Calu3 (cell line): ENCODE measurements around the gene S1PR1. TPM values are rescaled to one million over a fixed set of nuclear protein-coding genes. Genes with fewer than 3 reads are reported as not detected.

Source experiments
- BruUV-seq: library from RNA; stranded (reverse); fragments of 400-500 nt; replicated peaks from 2 replicates; lab custom pipeline; 2021; lab: Mats Ljungman, UMichigan
- CTCF ChIA-PET: fragments of 300-600 bp; sonication (Branson Sonifier 250); formaldehyde crosslinking; loops from one replicate; lab custom pipeline; 2022; ENCODE audit warnings: antibody characterized with exemption; lab: Charles Lee
- DNase-seq: peaks from one replicate; pipeline ENCODE4 v3.0.0; 2022
- H3K27ac Mint-ChIP-seq: one replicate; pipeline ENCODE4 v1.8.0; 2022; ENCODE audit warnings: mixed read lengths; ENCODE audit not compliant: unreplicated experiment
- H3K27me3 Mint-ChIP-seq: one replicate; pipeline ENCODE4 v1.8.0; 2022; ENCODE audit warnings: mixed read lengths; ENCODE audit not compliant: unreplicated experiment
- H3K36me3 Mint-ChIP-seq: one replicate; pipeline ENCODE4 v1.8.0; 2022; ENCODE audit warnings: mild to moderate bottlenecking, moderate library complexity, mixed read lengths; ENCODE audit not compliant: insufficient read depth, unreplicated experiment
- H3K4me1 Mint-ChIP-seq: one replicate; pipeline ENCODE4 v1.8.0; 2022; ENCODE audit warnings: mild to moderate bottlenecking, low read depth, mixed read lengths; ENCODE audit not compliant: unreplicated experiment
- H3K4me3 Mint-ChIP-seq: one replicate; pipeline ENCODE4 v1.8.0; 2022; ENCODE audit warnings: mild to moderate bottlenecking, low read depth, moderate library complexity, mixed read lengths; ENCODE audit not compliant: unreplicated experiment
- H3K9me3 Mint-ChIP-seq: one replicate; pipeline ENCODE4 v1.8.0; 2022; ENCODE audit warnings: low read depth, mixed read lengths; ENCODE audit not compliant: unreplicated experiment
- intact Hi-C: fragments of 100-400 bp; cut with micrococcal nuclease; formaldehyde crosslinking; loops from one replicate; pipeline ENCODE4 v1.10.0; 2022; ENCODE audit not compliant: unreplicated experiment
- total RNA-seq: library from RNA; stranded (reverse); gene quantifications from 2 replicates; pipeline ENCODE4 v1.2.3, GENCODE V29; 2022
- TF ChIP-seq, protein P1 (sequence below): fragments of 200-600 bp; IDR thresholded peaks from one replicate; pipeline ENCODE4 v1.8.0; 2022; ENCODE audit warnings: antibody characterized with exemption; ENCODE audit not compliant: unreplicated experiment

The S1PR1 gene
- total RNA-seq, 1 experiment from 2014 or later, result not detected

DNA sequence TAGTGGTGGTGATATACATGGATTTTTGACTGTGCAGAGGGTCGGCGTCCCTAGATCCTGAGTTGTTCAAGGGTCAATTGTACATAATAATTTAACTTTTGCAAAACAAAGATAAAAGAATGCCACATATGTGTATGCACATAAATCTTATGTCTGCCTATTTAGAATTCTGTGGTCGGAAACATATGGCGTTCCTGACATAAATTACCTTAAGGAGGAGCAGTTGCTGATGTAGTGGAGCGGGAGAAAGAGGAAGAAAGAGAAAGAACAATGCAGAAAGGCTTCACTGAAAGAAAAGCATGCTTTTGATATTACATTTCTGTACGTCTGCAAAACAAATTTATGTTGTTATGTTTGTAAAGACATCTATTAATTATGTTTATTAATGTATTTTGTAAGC lies 40.0 kb downstream of the S1PR1 start:
- Mint-ChIP-seq H3K36me3 (no peaks in the 10 kb centered on the region), H3K27ac (no peak overlapping the region), H3K4me3 (no peak overlapping the region), H3K4me1 (no peaks in the 10 kb centered on the region), H3K27me3 (peaks cover 35% of the 10 kb centered on the region), H3K9me3 (no peaks in the 10 kb centered on the region)
- DNase-seq, result no peak
- no TSS peak for BruUV-seq
- CTCF ChIA-PET, result no interaction called here
- TF ChIP-seq, protein P1, sequence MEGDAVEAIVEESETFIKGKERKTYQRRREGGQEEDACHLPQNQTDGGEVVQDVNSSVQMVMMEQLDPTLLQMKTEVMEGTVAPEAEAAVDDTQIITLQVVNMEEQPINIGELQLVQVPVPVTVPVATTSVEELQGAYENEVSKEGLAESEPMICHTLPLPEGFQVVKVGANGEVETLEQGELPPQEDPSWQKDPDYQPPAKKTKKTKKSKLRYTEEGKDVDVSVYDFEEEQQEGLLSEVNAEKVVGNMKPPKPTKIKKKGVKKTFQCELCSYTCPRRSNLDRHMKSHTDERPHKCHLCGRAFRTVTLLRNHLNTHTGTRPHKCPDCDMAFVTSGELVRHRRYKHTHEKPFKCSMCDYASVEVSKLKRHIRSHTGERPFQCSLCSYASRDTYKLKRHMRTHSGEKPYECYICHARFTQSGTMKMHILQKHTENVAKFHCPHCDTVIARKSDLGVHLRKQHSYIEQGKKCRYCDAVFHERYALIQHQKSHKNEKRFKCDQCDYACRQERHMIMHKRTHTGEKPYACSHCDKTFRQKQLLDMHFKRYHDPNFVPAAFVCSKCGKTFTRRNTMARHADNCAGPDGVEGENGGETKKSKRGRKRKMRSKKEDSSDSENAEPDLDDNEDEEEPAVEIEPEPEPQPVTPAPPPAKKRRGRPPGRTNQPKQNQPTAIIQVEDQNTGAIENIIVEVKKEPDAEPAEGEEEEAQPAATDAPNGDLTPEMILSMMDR, result no peak
- intact Hi-C loops, result no loop called here

DNA sequence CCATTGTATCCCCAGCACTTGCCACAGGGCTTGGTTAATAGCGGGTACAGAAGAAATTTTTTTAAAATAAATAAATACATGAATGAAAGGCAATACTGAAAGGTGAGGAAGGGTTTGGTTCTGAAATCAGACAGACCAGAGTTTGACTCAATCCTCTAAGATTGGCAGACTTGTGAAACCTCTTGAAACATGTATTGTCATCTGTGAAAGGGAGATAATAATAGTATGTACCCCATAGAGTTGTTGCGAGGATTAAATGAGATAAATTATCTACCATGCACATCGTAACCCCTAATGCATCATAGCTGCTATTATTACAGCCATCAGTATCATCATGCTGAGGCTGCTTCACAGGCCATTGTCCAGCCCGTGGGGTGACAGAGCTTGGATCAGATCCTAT lies 41.4 kb downstream of the S1PR1 start:
- CTCF ChIA-PET, result interaction anchor here (0.6 kb wide), 1 partner anchor 42 kb away, joined by 18 read pairs; no protein-coding TSS in a partner anchor
- intact Hi-C loops, result no loop called here
- TF ChIP-seq, protein P1, result no peak
- no peak overlapping the region for H3K4me3 Mint-ChIP-seq
- H3K27ac Mint-ChIP-seq, result no peak overlapping the region
- no peak for DNase-seq
- no peaks in the 10 kb centered on the region for H3K36me3 Mint-ChIP-seq
- H3K9me3 Mint-ChIP-seq, result no peaks in the 10 kb centered on the region
- BruUV-seq, result no TSS peak
- H3K27me3 Mint-ChIP-seq, result peaks cover 49% of the 10 kb centered on the region
- H3K4me1 Mint-ChIP-seq, result no peaks in the 10 kb centered on the region

GRCh38 chr1:101278845-101279244 lies 42.0 kb downstream of the S1PR1 start:
- H3K27me3 Mint-ChIP-seq, result peaks cover 51% of the 10 kb centered on the region
- no peaks in the 10 kb centered on the region for H3K4me1 Mint-ChIP-seq
- no peaks in the 10 kb centered on the region for H3K9me3 Mint-ChIP-seq
- CTCF ChIA-PET, result interaction anchor here (0.6 kb wide), 1 partner anchor 43 kb away, joined by 18 read pairs; no protein-coding TSS in a partner anchor
- BruUV-seq, result no TSS peak
- DNase-seq, result no peak
- H3K36me3 Mint-ChIP-seq, result no peaks in the 10 kb centered on the region
- TF ChIP-seq, protein P1, result no peak
- H3K4me3 Mint-ChIP-seq, result no peak overlapping the region
- intact Hi-C loops, result no loop called here
- H3K27ac Mint-ChIP-seq, result no peak overlapping the region

GRCh38 chr1:101280049-101280592 lies 43.3 kb downstream of the S1PR1 start:
- no peaks in the 10 kb centered on the region for H3K4me1 Mint-ChIP-seq
- no TSS peak for BruUV-seq
- TF ChIP-seq, protein P1, result no peak
- no peaks in the 10 kb centered on the region for H3K9me3 Mint-ChIP-seq
- H3K27ac Mint-ChIP-seq, result no peak overlapping the region
- DNase-seq, result no peak
- no peak overlapping the region for H3K4me3 Mint-ChIP-seq
- peaks cover 51% of the 10 kb centered on the region for H3K27me3 Mint-ChIP-seq
- intact Hi-C loops, result loop anchor here (10.0 kb wide), 1 partner anchor 255 kb away; the partner anchor contains the start of gene DPH5
- no peaks in the 10 kb centered on the region for H3K36me3 Mint-ChIP-seq
- CTCF ChIA-PET, result interaction anchor here (1.0 kb wide), 1 partner anchor 8 kb away, joined by 3 read pairs; no protein-coding TSS in a partner anchor
